ENCODE data around the gene KRT13.
A peak's percentile ranks its signal among the peaks of the same experiment; 100 is the strongest.

The KRT13 gene

DNA sequence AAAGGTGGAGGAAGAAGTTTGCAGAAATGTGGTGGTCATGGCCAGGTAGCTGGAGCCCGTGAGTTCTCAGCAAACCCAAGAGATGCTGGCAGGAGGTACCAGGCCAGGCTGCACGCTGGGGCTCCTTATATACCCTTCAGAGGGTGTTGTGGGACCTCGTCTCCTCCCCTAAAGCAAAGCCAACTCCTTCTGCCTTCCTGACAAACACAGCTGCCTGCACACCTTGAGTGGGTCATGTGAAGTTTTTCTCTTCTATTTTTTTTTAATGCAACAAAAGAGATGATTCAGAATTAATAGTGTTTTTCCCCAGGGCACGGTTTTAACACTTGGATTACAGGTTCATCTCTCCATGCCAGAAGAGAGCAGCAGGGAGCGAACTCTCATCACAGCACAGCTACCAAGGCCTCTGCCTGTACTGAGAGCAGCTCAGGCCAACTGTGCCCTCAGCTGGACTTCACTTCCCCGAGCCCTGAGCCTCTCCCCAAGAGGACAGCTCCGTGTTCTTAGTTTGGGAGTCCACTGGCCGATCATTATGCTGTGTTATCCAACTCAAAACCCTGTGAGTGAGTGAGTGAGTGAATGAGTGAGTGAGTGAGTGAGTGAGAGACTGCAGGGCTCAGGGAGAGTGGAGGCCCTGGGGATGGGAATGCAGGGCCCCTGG lies 13.5 kb upstream of the KRT13 start, which contains the start of gene KRT15:
TSS of gene KRT15 (minus strand) at position 102 of the 661 bp plus-strand sequence. CDS start at position 39, 63 bp downstream.
- no peak for DNase-seq

DNA sequence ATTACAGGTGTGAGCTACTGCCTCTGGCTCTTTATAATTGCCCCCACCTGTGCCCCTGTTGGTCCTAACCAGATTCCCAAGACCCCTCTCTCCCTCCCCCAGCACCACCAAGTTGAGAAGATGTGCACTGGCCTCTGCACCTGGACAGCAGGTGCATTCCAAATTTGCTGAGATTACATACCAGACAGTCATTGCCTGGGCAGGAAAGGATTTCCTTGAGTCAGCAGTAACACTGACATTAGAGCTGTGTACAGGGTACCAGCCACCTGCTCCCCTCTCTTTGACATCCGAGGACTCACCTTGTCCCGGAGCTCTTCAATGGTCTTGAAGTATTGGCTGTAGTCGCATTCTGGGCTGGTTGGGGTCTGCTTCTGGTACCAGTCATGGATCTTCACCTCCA lies 12.6 kb upstream of the KRT13 start:
- DNase-seq = no peak

DNA sequence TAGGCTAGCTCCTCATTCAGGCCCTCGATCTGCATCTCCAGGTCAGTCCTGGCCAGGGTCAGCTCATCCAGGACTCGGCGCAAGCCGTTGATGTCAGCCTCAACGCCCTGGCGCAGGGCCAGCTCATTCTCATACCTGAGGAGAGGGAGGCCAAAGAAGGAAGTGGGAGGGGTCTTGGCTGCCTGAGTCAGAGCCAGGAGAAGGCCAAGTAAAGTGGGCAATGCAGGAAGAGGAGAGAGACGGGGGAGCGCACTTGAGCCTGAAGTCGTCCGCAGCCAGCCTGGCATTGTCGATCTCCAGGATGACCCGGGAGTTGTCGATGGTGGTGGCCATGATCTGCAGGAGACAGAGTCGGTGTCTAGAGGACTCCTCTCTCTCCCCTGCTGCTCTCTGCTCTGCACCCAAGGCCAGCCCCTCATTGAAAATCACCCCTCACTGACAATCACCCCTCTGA lies 11.4 kb upstream of the KRT13 start:
- DNase-seq = no peak

DNA sequence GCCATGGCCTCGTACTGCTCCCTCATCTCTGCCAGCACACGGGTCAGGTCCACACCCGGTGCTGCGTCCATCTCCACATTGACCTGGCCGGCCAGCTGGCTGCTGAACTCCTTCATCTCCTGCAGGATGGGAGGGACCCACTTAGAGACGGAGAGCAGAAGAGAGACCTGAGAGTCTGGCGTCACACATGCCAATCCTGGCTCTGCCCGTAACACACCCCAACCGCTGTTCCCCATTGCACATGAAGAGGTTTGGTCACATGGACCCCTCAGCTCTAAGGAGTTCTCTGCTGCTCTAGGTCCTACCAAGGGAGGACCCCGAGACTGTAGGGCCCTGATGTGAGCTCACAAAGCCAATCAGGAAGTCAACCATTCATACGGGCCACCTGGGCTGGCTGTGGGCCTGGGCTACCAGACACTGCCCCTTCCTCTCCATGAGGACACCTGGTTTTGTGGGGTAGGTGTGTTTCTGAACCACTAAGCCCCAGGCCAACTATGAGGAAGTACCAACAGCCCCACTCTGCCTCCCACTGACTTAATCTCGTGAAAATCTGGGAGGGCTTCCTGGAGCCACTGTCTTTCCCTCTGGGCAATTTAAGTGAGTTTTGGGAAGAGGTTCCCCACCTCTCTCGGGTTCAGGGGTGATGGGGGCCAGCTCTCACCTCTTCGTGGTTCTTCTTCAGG lies 10.9 kb upstream of the KRT13 start:
- DNase-seq = no peak

GRCh38 chr17:41513168-41513547 lies 7.7 kb upstream of the KRT13 start:
- no peak for DNase-seq

DNA sequence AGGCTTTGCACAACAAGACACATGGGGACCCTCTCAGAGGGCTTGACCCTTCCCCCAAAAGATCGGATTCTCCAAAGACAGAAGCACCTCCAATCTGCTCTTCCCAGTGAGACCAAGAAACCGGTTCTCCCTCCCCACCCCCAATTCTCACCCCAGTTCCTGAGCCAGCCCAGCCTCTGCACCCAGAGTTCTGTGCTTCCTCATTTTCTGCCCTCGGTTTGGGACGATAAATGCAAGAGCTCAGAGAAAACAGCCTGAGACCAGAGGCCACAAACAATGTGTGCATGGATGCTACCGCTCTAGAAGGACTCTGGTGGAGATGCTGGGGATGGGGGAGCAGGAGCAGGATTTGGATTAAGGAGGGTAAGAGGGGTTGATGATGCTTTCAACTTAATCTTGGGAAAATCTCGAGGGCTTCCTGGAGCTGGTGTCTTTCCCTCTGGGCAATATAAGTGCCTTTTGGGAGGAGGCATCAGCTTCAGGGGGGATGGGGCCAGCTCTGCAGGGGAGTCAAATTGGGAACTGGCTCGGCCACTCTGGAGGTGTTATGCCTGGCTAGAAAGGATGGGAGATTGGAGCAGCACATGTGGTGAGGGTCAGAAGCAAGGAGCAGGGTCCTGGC lies 7.2 kb upstream of the KRT13 start:
- no peak for DNase-seq

GRCh38 chr17:41511716-41512115 lies 6.3 kb upstream of the KRT13 start:
- no peak for DNase-seq

GRCh38 chr17:41511116-41511515 lies 5.7 kb upstream of the KRT13 start:
- DNase-seq = no peak

GRCh38 chr17:41510251-41511065 lies 5.0 kb upstream of the KRT13 start:
- no peak for DNase-seq

- no peak for DNase-seq
Observed at GRCh38 chr17:41507315-41507880, 2.0 kb upstream of the KRT13 start.

DNA sequence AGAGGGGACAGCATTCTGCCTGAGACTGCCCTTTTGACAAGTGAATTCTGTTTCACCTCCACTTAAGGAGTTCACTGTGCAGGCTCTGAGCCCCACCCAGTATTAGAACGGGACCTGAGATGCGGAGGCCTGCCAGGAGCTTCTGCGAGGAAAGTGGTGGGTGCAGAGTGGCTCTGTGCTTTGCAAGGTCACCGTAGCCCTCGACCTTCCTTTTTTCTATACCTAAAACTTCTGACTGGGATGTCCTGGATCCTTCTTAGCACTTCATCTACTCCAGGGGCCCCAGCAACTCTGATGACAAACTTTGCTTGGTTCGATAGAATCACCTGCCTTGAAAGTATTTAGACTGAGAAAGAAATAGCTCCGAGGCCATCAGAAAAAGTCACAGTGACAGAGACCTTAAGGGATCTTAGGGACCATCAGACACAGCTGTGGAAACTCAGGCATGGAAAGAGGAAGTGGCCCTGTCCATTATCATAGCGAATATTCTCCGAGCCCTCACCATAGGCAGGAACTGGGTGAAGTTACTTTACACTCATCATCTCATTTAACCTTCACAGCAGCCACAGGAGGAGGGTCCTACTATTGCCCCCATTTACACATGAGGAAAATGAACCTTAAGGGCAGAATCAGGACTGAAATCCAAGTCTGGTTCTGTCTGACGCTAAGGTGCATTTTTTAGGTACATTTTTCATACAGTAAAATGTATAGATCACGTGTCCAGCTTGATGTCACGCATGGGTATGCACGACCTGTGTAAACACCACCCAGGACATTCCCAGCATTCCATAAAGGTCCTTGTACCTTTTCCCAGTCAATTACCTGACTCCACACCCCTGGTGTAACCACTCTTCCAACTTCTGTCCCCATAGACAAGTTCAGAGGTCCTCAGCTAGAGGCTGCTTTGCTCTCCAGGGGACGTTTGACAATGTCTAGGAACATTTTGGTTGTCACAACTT lies 676 bp upstream of the KRT13 start:
- DNase-seq = no peak

GRCh38 chr17:41504246-41504977 lies 1.0 kb downstream of the KRT13 start:
- DNase-seq = no peak

DNA sequence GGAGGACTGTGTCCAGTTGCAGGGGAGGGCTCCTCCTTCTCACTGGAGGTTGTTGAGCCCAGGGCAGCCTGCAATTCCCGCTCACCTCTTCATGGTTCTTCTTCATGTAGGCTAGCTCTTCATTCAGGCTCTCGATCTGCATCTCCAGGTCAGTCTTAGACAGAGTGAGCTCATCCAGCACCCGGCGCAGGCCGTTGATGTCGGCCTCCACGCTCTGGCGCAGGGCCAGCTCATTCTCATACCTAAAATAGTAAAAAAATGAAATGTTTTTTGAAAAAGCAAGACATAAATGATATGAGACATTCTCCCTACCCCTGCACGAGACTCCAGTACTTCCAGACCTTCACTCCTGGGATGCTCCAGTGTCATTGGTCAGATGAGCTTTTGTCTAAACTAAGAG lies 2.2 kb downstream of the KRT13 start:
- DNase-seq = no peak

DNA sequence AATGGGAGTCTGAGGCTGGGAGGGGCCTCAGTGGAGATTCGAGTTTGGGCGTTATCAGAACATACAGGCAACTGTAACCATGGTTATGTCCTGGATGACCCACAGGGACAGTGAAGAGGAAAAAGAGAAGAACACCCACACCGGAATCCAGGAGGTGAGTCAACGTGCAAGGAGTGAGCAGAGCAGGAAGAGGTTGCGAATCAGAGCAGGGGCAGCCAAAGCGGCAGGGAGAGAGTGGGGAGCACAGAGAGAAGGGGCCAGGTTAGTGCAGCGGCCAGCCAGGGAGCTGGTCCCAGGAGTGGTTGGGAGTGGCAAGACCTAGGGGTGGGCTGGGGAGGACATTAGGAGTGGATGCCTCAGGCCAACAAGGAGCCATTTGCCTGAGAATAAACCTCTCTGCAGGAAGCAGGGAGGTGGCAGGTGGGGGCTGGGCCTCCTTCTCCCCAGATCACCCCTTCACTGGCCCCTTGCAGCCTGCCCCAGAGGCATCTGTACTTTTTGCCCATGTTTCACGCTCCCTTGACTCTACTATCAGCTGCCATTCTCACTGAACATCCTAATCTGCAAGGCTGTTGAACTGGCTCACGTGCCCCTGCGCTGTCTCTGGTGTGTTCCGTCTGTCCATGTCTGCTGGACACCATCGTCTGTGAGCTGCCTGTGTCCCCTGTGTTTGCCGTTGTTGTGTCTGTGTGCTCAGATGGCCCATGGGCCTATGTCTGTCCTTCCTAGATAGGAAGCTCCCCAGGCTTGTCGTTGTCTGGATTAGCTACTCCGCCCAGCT lies 5.1 kb downstream of the KRT13 start:
- DNase-seq = no peak

DNA sequence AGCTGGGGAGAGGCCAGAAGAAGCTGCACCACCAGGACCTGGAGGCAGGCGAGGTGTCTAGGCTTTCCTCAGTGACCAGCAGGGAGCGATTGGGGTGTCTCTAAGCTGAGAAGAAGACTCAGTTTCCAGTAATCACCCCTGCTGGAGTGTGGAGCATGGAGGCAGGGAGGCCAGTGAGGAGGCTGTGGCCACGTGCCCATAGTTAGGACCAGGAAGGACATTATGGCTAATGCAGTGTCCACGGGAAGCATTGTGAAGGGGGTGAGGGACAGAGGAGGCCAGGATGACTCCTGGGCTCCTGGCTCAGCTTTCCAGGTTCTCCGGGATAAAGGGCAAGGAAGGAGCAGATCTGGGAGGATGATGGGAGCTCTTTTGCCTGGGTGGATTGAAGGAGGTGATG lies 5.7 kb downstream of the KRT13 start:
- DNase-seq = no peak

- DNase-seq = no peak
Observed at GRCh38 chr17:41498276-41498675, 7.1 kb downstream of the KRT13 start.

DNA sequence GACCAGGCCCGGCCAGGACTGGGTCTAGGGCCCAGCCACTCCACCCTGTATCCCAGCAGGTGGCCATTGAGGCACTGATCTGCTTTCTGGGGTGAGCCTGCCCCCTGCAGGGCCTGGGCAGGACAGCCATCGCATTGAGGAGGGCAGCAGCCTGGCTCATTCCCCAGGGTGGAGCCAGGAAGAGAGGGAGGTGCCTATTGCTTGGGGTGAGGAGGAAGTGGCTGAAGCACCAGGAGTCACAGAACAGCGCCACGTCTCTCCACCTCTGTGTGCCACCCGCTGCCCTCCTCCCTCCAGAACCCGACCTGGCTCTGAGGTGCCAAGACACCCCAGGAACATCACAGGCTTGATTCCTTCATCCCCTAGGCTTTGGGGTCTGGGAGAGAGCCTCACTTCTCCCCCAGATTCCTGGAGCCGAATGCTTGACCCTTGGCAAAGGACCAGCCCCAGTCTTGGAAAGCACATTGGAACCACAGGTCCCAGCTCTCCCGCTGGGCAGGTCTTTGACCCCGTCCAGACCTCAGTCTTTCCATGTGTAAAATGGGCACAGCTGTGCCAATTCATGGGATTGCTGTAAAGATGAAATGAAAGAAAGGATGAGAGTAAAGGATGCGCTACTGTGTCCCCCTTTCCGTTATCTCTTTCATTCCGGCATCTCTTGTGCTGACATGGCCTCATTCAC lies 8.5 kb downstream of the KRT13 start:
- DNase-seq = peak; percentile 48

DNA sequence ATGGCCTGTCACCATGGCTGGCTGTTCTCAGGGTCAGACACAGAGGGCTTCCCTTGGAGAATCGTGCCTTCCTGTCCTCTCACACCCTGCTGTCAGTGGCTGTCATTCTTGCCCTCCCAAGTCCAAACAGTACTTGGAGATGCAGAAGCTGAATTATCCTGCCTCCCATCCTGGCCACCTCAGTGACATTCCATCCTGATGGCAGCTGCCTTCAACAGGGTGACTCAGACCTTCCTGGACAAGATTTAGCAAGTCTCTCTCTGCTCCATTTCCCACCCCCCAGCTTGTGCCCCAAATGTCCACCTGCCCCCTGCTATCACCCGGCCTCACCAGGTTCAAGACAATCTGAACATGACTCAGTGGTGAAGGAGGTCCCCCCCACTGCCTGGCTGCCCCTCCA lies 10.9 kb downstream of the KRT13 start:
- no peak for DNase-seq

DNA sequence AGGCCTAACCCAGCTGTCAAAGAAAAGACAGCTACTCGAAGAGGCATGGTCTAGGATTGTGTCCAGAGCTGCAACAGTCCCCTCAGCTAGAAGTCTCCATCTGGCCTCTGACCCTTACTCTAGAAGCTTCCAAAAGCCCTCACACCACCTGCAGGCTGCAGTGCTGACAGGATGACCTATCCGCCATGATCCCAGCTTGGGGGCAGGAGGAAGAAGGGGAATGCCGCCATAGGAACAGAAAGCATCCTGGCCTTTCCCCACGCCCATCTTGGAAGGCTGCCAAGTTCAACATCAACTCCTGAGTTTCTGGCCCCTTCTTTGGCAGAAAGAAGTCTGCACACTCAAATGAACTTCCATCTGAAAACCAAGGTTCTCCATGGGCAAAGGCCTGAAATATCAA lies 12.6 kb downstream of the KRT13 start:
- DNase-seq = no peak

DNA sequence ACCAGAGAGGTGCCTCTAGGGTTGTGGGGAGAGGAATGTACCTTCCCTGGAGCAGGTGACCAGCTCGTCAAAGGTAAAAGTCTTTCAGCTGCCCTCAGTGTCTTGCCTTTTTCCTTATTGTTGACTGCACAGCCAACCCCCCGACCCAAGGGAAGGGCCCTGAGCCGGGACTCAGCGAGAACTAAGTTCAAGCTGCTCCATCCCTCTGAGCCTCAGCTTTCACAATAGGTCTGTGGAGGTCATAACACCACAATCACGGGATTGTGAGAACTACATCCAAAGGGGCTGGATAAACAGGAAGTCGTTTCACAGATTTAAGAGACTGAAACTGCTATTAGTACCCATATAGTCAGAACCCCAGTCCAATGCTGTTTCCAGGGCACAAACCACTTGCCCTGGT lies 13.1 kb downstream of the KRT13 start:
- DNase-seq = no peak
